Measurements from ENCODE around the gene CTDSPL. TPM values are rescaled to one million over a fixed set of nuclear protein-coding genes. Genes with fewer than 3 reads are reported as not detected.
A peak's percentile ranks its signal among the peaks of the same experiment; 100 is the strongest.

Gene CTDSPL
- total RNA-seq, 1 donor from 2014 or later: 43.0 TPM

- Mint-ChIP-seq H3K9me3 (no peaks in the 10 kb centered on the region), H3K36me3 (no peaks in the 10 kb centered on the region), H3K27ac (no peak overlapping the region), H3K4me3 (no peak overlapping the region), H3K27me3 (ENCODE audit: insufficient read depth, low read depth) (peaks cover 13% of the 10 kb centered on the region), H3K4me1 (peaks cover 29% of the 10 kb centered on the region)
- H3K27ac ChIP-seq: no peak overlapping the region
- no peak overlapping the region for H3K4me2 ChIP-seq
- H3F3A ChIP-seq (ENCODE audit: low read depth): peaks cover 5% of the 10 kb centered on the region
- H3K4me3 ChIP-seq: no peak overlapping the region
- H3K9ac ChIP-seq: no peak overlapping the region
- peaks cover 12% of the 10 kb centered on the region for H3K27me3 ChIP-seq
- H3K79me2 ChIP-seq (ENCODE audit: low read depth): no peaks in the 10 kb centered on the region
- H3K36me3 ChIP-seq: no peaks in the 10 kb centered on the region
- TF ChIP-seq EZH2 (IDR thresholded peaks at IDR 0.05) (no peak), EZH2phosphoT487 (IDR thresholded peaks at IDR 0.05) (no peak), CTCF (IDR thresholded peaks at IDR 0.05) (peak; percentile 37)
- no peaks in the 10 kb centered on the region for H3K9me3 ChIP-seq (ENCODE audit: low read depth)
- H2AFZ ChIP-seq (replicated peaks): no peak overlapping the region
- H3K4me1 ChIP-seq: no peaks in the 10 kb centered on the region
- DNase-seq (ENCODE audit: low spot score): peak; percentile 36
- no peaks in the 10 kb centered on the region for H4K20me1 ChIP-seq (ENCODE audit: low read depth)
These were observed 139.9 kb downstream of the CTDSPL start for GRCh38 chr3:38001456-38002081.

GRCh38 chr3:38002291-38002876, 140.7 kb downstream of the CTDSPL start:
- H3F3A ChIP-seq (ENCODE audit: low read depth): peaks cover 5% of the 10 kb centered on the region
- no peak overlapping the region for H3K4me3 ChIP-seq
- no peaks in the 10 kb centered on the region for H3K9me3 Mint-ChIP-seq
- H4K20me1 ChIP-seq (ENCODE audit: low read depth): no peaks in the 10 kb centered on the region
- H3K4me1 Mint-ChIP-seq: peaks cover 26% of the 10 kb centered on the region
- no peaks in the 10 kb centered on the region for H3K36me3 ChIP-seq
- H3K9ac ChIP-seq: no peak overlapping the region
- H3K4me3 Mint-ChIP-seq: no peak overlapping the region
- H3K4me1 ChIP-seq: no peaks in the 10 kb centered on the region
- H3K27ac Mint-ChIP-seq: no peak overlapping the region
- DNase-seq (ENCODE audit: low spot score): no peak
- no peaks in the 10 kb centered on the region for H3K9me3 ChIP-seq (ENCODE audit: low read depth)
- peaks cover 14% of the 10 kb centered on the region for H3K27me3 Mint-ChIP-seq (ENCODE audit: insufficient read depth, low read depth)
- no peak for TF ChIP-seq EZH2phosphoT487 (IDR thresholded peaks at IDR 0.05)
- no peak for TF ChIP-seq EZH2 (IDR thresholded peaks at IDR 0.05)
- no peak for TF ChIP-seq CTCF (IDR thresholded peaks at IDR 0.05)
- no peak overlapping the region for H3K4me2 ChIP-seq
- peaks cover 12% of the 10 kb centered on the region for H3K27me3 ChIP-seq
- H3K27ac ChIP-seq: no peak overlapping the region
- H3K36me3 Mint-ChIP-seq: no peaks in the 10 kb centered on the region
- H2AFZ ChIP-seq (replicated peaks): no peak overlapping the region
- no peaks in the 10 kb centered on the region for H3K79me2 ChIP-seq (ENCODE audit: low read depth)

GRCh38 chr3:38002940-38003339, 141.3 kb downstream of the CTDSPL start:
- no peaks in the 10 kb centered on the region for H3K79me2 ChIP-seq (ENCODE audit: low read depth)
- H2AFZ ChIP-seq (replicated peaks): no peak overlapping the region
- peaks cover 5% of the 10 kb centered on the region for H3F3A ChIP-seq (ENCODE audit: low read depth)
- DNase-seq (ENCODE audit: low spot score): no peak
- H4K20me1 ChIP-seq (ENCODE audit: low read depth): no peaks in the 10 kb centered on the region
- Mint-ChIP-seq H3K9me3 (no peaks in the 10 kb centered on the region), H3K4me3 (no peak overlapping the region), H3K27me3 (ENCODE audit: insufficient read depth, low read depth) (peaks cover 16% of the 10 kb centered on the region), H3K4me1 (peaks cover 26% of the 10 kb centered on the region), H3K36me3 (no peaks in the 10 kb centered on the region), H3K27ac (no peak overlapping the region)
- H3K4me3 ChIP-seq: no peak overlapping the region
- no peak overlapping the region for H3K9ac ChIP-seq
- no peak overlapping the region for H3K4me2 ChIP-seq
- H3K27ac ChIP-seq: no peak overlapping the region
- no peaks in the 10 kb centered on the region for H3K36me3 ChIP-seq
- H3K9me3 ChIP-seq (ENCODE audit: low read depth): no peaks in the 10 kb centered on the region
- H3K4me1 ChIP-seq: no peaks in the 10 kb centered on the region
- TF ChIP-seq EZH2 (IDR thresholded peaks at IDR 0.05) (no peak), CTCF (IDR thresholded peaks at IDR 0.05) (no peak), EZH2phosphoT487 (IDR thresholded peaks at IDR 0.05) (no peak)
- H3K27me3 ChIP-seq: peaks cover 9% of the 10 kb centered on the region

All from neural progenitor cell (in vitro differentiated cells).